Measurements from ENCODE around the gene EP400.

DNA sequence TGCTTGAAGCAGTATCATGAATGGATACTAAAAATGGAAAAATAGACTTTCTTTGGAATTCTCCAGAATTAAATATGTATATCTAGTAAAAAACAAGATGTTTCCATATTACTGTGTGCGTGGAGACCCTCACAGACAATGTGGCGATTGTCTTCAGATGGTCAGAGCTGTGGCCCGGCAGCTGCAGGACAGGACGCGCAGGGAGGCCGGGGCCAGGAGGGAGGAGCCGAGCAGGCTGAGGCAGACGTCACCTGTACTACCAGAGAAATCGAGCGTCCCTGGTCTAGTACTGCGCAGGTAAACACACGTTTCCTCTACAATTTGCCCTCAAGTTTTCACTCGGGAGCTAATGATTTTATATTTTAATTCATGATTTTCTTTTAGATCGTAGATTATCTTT is 171.5 kb downstream of the EP400 start:
- TF ChIP-seq, protein P1, sequence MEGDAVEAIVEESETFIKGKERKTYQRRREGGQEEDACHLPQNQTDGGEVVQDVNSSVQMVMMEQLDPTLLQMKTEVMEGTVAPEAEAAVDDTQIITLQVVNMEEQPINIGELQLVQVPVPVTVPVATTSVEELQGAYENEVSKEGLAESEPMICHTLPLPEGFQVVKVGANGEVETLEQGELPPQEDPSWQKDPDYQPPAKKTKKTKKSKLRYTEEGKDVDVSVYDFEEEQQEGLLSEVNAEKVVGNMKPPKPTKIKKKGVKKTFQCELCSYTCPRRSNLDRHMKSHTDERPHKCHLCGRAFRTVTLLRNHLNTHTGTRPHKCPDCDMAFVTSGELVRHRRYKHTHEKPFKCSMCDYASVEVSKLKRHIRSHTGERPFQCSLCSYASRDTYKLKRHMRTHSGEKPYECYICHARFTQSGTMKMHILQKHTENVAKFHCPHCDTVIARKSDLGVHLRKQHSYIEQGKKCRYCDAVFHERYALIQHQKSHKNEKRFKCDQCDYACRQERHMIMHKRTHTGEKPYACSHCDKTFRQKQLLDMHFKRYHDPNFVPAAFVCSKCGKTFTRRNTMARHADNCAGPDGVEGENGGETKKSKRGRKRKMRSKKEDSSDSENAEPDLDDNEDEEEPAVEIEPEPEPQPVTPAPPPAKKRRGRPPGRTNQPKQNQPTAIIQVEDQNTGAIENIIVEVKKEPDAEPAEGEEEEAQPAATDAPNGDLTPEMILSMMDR (IDR thresholded peaks at IDR 0.05): no peak
- TF ChIP-seq POLR2A (IDR thresholded peaks at IDR 0.05): no peak
- no peak for TF ChIP-seq POLR2AphosphoS5 (IDR thresholded peaks at IDR 0.05)
- no peak for TF ChIP-seq EP300 (IDR thresholded peaks at IDR 0.05)
